Measurements from ENCODE around the gene GTF3C2. TPM values are rescaled to one million over a fixed set of nuclear protein-coding genes. Genes with fewer than 3 reads are reported as not detected.

Gene GTF3C2
- total and polyA plus RNA-seq, 10 of the 15 experiments (the other 5 are each of a cell fraction or from before 2014, with no cell fraction given), result 45.9 to 105 (median 80.3) TPM

DNA sequence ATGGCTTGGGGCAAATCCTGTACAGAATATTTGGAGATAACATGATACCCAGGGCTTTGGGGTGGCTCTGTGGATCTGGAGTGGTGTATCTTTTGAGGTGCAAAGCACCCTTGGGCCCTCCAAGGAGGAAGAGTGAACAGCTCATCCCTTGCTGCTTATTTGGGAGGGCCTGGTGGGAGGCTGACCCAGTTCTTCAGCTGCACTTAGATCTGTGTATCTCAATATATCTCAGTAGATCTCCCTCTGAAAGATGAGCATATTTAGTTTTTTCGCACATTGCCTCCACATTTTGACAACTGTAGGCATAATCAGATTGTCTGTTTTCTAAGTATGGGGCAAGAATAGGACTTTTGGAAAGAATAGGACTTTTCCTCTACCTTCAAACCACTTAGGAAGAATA lies 71.6 kb downstream of the GTF3C2 start:
- no peak overlapping the region for H3K4me3 ChIP-seq
- no peaks in the 10 kb centered on the region for H4K20me1 ChIP-seq (ENCODE audit: control insufficient read depth, insufficient read depth)
- no peak overlapping the region for H3K9ac ChIP-seq (ENCODE audit: control insufficient read depth, insufficient read depth, low read length)
- no peak for ATAC-seq
- peaks cover 0 to 6% of the 10 kb centered on the region in 2 experiments; a peak in 3 of 4 replicates for H3K27me3 ChIP-seq (replicated peaks in 1 of 2; ENCODE audit: control insufficient read depth in 2 of 2, insufficient read depth in 2 of 2, low read length in 1 of 2)
- FAIRE-seq, result no peak
- POLR2A ChIA-PET, result no interaction called here
- H3K36me3 ChIP-seq (ENCODE audit: control insufficient read depth in 2 of 2, insufficient read depth in 2 of 2, low read length in 1 of 2), result no peaks in the 10 kb centered on the region
- CTCF ChIA-PET, result interaction anchor here (2.1 to 9.6 kb wide), 2 partner anchors 185 to 323 kb away, joined by 6 to 132 read pairs; no protein-coding TSS in a partner anchor
- SMC1A ChIA-PET (ENCODE audit: uncharacterized antibody, unreplicated experiment), result no interaction called here
- BruUV-seq (replicated peaks), result no TSS peak
- H2AFZ ChIP-seq (ENCODE audit: control insufficient read depth, low read depth, low read length), result no peak overlapping the region
- no peaks in the 10 kb centered on the region for H3K9me3 ChIP-seq (replicated peaks; ENCODE audit: control insufficient read depth, insufficient read depth, low read length)
- WGBS (ENCODE audit: insufficient coverage, insufficient replicate concordance, low lambda C conversion rate, missing lambda C conversion rate), result 41% methylated on average over 1 of the region's 1 CpG
- in situ Hi-C loops (cut with MboI), result loop anchor here (5.0 kb wide), 2 partner anchors 188 to 323 kb away; no protein-coding TSS in a partner anchor
- H3K27ac ChIP-seq (ENCODE audit: control insufficient read depth, insufficient read depth), result no peak overlapping the region
- H3K4me1 ChIP-seq (ENCODE audit: control insufficient read depth, insufficient read depth, low read length), result no peaks in the 10 kb centered on the region
- no peak overlapping the region for H3K4me2 ChIP-seq (ENCODE audit: control insufficient read depth, insufficient read depth)
- no peak for DNase-seq (ENCODE audit: low read depth, low spot score)
- TF ChIP-seq RBBP5 (conservative IDR thresholded peaks at IDR 0.05) (no peak), EED (IDR thresholded peaks at IDR 0.05; ENCODE audit: low read depth) (no peak), SRF (IDR thresholded peaks at IDR 0.05; ENCODE audit: low read depth in 2 of 2, low read length in 2 of 2) (no peak), WRNIP1 (IDR thresholded peaks at IDR 0.05; ENCODE audit: borderline replicate concordance, low read depth, low read length) (no peak), IKZF1 (conservative IDR thresholded peaks at IDR 0.05) (no peak), CHD4 (IDR thresholded peaks at IDR 0.05) (no peak), BCL11A (IDR thresholded peaks at IDR 0.05; ENCODE audit: low read depth, low read length) (no peak), KLF5 (IDR thresholded peaks at IDR 0.05; ENCODE audit: partially characterized antibody) (no peak), NFYA (IDR thresholded peaks at IDR 0.05; ENCODE audit: borderline replicate concordance, low read depth, low read length) (no peak), DPF2 (IDR thresholded peaks at IDR 0.05) (no peak), FOS (IDR thresholded peaks at IDR 0.05; ENCODE audit: borderline replicate concordance, extremely low read depth, insufficient read length) (no peak), SMC3 (IDR thresholded peaks at IDR 0.05; ENCODE audit: borderline replicate concordance, low read length) (no peak), HDAC2 (IDR thresholded peaks at IDR 0.05) (no peak)
- TF ChIP-seq, protein P1, sequence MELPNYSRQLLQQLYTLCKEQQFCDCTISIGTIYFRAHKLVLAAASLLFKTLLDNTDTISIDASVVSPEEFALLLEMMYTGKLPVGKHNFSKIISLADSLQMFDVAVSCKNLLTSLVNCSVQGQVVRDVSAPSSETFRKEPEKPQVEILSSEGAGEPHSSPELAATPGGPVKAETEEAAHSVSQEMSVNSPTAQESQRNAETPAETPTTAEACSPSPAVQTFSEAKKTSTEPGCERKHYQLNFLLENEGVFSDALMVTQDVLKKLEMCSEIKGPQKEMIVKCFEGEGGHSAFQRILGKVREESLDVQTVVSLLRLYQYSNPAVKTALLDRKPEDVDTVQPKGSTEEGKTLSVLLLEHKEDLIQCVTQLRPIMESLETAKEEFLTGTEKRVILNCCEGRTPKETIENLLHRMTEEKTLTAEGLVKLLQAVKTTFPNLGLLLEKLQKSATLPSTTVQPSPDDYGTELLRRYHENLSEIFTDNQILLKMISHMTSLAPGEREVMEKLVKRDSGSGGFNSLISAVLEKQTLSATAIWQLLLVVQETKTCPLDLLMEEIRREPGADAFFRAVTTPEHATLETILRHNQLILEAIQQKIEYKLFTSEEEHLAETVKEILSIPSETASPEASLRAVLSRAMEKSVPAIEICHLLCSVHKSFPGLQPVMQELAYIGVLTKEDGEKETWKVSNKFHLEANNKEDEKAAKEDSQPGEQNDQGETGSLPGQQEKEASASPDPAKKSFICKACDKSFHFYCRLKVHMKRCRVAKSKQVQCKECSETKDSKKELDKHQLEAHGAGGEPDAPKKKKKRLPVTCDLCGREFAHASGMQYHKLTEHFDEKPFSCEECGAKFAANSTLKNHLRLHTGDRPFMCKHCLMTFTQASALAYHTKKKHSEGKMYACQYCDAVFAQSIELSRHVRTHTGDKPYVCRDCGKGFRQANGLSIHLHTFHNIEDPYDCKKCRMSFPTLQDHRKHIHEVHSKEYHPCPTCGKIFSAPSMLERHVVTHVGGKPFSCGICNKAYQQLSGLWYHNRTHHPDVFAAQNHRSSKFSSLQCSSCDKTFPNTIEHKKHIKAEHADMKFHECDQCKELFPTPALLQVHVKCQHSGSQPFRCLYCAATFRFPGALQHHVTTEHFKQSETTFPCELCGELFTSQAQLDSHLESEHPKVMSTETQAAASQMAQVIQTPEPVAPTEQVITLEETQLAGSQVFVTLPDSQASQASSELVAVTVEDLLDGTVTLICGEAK (IDR thresholded peaks at IDR 0.05; ENCODE audit: borderline replicate concordance), result no peak
- TF ChIP-seq, protein P2, sequence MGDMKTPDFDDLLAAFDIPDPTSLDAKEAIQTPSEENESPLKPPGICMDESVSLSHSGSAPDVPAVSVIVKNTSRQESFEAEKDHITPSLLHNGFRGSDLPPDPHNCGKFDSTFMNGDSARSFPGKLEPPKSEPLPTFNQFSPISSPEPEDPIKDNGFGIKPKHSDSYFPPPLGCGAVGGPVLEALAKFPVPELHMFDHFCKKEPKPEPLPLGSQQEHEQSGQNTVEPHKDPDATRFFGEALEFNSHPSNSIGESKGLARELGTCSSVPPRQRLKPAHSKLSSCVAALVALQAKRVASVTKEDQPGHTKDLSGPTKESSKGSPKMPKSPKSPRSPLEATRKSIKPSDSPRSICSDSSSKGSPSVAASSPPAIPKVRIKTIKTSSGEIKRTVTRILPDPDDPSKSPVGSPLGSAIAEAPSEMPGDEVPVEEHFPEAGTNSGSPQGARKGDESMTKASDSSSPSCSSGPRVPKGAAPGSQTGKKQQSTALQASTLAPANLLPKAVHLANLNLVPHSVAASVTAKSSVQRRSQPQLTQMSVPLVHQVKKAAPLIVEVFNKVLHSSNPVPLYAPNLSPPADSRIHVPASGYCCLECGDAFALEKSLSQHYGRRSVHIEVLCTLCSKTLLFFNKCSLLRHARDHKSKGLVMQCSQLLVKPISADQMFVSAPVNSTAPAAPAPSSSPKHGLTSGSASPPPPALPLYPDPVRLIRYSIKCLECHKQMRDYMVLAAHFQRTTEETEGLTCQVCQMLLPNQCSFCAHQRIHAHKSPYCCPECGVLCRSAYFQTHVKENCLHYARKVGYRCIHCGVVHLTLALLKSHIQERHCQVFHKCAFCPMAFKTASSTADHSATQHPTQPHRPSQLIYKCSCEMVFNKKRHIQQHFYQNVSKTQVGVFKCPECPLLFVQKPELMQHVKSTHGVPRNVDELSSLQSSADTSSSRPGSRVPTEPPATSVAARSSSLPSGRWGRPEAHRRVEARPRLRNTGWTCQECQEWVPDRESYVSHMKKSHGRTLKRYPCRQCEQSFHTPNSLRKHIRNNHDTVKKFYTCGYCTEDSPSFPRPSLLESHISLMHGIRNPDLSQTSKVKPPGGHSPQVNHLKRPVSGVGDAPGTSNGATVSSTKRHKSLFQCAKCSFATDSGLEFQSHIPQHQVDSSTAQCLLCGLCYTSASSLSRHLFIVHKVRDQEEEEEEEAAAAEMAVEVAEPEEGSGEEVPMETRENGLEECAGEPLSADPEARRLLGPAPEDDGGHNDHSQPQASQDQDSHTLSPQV (IDR thresholded peaks at IDR 0.05), result no peak
- intact Hi-C loops (cut with micrococcal nuclease; ENCODE audit: unreplicated experiment), result loop anchor here (10.0 kb wide), 1 partner anchor 110 kb away; no protein-coding TSS in a partner anchor
- no peaks in the 10 kb centered on the region for H3K79me2 ChIP-seq (ENCODE audit: control insufficient read depth, insufficient read depth, low read length)
- RAD21 ChIA-PET (ENCODE audit: unreplicated experiment), result no interaction called here

All from GM12878 (cell line).